Kidney (tissue), 14 donors: ENCODE data around the gene ACADVL. TPM values are rescaled to one million over a fixed set of nuclear protein-coding genes. Genes with fewer than 3 reads are reported as not detected.
A peak's percentile ranks its signal among the peaks of the same experiment; 100 is the strongest.

Experiments
- DNase-seq, 5 donors: peaks; one replicate each; pipeline ENCODE4 v3.0.0-alpha.2; 2013 to 2020
- FAIRE-seq: peaks from 2 replicates; lab custom pipeline; 2012; peaks lifted over from hg19 to GRCh38; lab: Jason Lieb, UNC
- H3K27ac ChIP-seq, 2 donors: one replicate each; pipeline ENCODE4 v1.7.0; 2013; ENCODE audit warnings: low read depth in 2 of 2, low read length in 2 of 2, inconsistent platforms in 1 of 2
- H3K27me3 ChIP-seq: one replicate; pipeline ENCODE4 v1.7.1; 2013; ENCODE audit warnings: low read length, inconsistent platforms; ENCODE audit not compliant: control insufficient read depth, insufficient read depth
- H3K36me3 ChIP-seq, 3 donors: one replicate each; pipeline versions ENCODE4 v1.7.0 to v1.7.1; 2013; ENCODE audit warnings: low read length in 3 of 3, control low read depth in 1 of 3, inconsistent platforms in 1 of 3; ENCODE audit not compliant: insufficient read depth in 3 of 3, control insufficient read depth in 2 of 3
- H3K4me1 ChIP-seq, 3 donors: one replicate each; pipeline versions ENCODE4 v1.7.0 to v1.7.1; 2013; ENCODE audit warnings: low read length in 3 of 3, inconsistent platforms in 1 of 3, low read depth in 1 of 3; ENCODE audit not compliant: control insufficient read depth in 2 of 3, insufficient read depth in 2 of 3
- H3K4me3 ChIP-seq, 3 donors: one replicate each; pipeline versions ENCODE4 v1.7.0 to v1.8.1; 2013; ENCODE audit warnings: low read length in 3 of 3, control low read depth in 1 of 3, inconsistent platforms in 1 of 3
- H3K9ac ChIP-seq, 3 donors: one replicate each; pipeline versions ENCODE4 v1.7.0 to v1.7.1; 2013; ENCODE audit warnings: low read length in 3 of 3, control low read depth in 1 of 3, inconsistent platforms in 1 of 3
- H3K9me3 ChIP-seq, 3 donors: one replicate each; pipeline versions ENCODE4 v1.7.0 to v1.7.1; 2013; ENCODE audit warnings: low read length in 3 of 3, control low read depth in 1 of 3, inconsistent platforms in 1 of 3; ENCODE audit not compliant: control insufficient read depth in 2 of 3, insufficient read depth in 1 of 3
- CTCF ChIP-seq: IDR thresholded peaks from 3 replicates; pipeline ENCODE4 v1.5.1; 2012; ENCODE audit warnings: mild to moderate bottlenecking, moderate library complexity, borderline replicate concordance; ENCODE audit not compliant: insufficient read depth; ENCODE audit errors: extremely low read depth
- intact Hi-C: fragments of 100-400 bp; cut with DNase I; formaldehyde crosslinking; loops from one replicate; pipeline ENCODE4 v1.11.1; 2022
- polyA plus RNA-seq: library from polyadenylated mRNA; stranded (reverse); fragments of 350-450 nt; fragmentation: Illumina TruSeq; extraction: RNeasy Lipid Tissue Mini Kit (QIAGEN cat#74804); gene quantifications from one replicate; pipeline ENCODE4 v1.2.3, GENCODE V29; 2014; ENCODE audit warnings: low read depth, low replicate concordance; ENCODE audit not compliant: insufficient read depth
- total RNA-seq: library from RNA; stranded (reverse); fragmentation: NEBNext Ultra II Directional; extraction: Animal tissue kit (Norgen Biotek cat#: 25700); gene quantifications from one replicate; pipeline ENCODE4 v1.2.1, GENCODE V29; 2021
- donor health status: control.
- donor health status: control.
- donor health status: control.
- donor health status: control.
- donor health status: control.
- donor health status: DM: yes; HTN: yes; CAD: no.
- donor health status: Normal renal cell carcinoma (clear cell type).

ACADVL gene
- total and polyA plus RNA-seq, 2 donors from 2014 or later: 689 to 1,202 TPM

- Histone ChIP-seq H3K4me1 (peaks cover 7 to 39% (median 38%) of the 10 kb centered on the region in 3 donors), H3K4me3 (peak overlapping the region in 2 of 3 donors; percentile 8 to 32), H3K9ac (peak overlapping the region in 2 of 3 donors; percentile 10 to 34), H3K27ac (peak overlapping the region; percentile 43 to 75), H3K9me3 (no peaks in the 10 kb centered on the region), H3K36me3 (peaks cover 0 to 7% (median 4%) of the 10 kb centered on the region in 3 donors), H3K27me3 (no peaks in the 10 kb centered on the region)
- DNase-seq (peak in 1 of 5 donors; percentile 67), FAIRE-seq (no peak)
- no peak for TF ChIP-seq CTCF
- intact Hi-C loops: no loop called here
Measured at GRCh38 chr17:7216242-7217112, 3.3 kb upstream of the ACADVL start.

DNA sequence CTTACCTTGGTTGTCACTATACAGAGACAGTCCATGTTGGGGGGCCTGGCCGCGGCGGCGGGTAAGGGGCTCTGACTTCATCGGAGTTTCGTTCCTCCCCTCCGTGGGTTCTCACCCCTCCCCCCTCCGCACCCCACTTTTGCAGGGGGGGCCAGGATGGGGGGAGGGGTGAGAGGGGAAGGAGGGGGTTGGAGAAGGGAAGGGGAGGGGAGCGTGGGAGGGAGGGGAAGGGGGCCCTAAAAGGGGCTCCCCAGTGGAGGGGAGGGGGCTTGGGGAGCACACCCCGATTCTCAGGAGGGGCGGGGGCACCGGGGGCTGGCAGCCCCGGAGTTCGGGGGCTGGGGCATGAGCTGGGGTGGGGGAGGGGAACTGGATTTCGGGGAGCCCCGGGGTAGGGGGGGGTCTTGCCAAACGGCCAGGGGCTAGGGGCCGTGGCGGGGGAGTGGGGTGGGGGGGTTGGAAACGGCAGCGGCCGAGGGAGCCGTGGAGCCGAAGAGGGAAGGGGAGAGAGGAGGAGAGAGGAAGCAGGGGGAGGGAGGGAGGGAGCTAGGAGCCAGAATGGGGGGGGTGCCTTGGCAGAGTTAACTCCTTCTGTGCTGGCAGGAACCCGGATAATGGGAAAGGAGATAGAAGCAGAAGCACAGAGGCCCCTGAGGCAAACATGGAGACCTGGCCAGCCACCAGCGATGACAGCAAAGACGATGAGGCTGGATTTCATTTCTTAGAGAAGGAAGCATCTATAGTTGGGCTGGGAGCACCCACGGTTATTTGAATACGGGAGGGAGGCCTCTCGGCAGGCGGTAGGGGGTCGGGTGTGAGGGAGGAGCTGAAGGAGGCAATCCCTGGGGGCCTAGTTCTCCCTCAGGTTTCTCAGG, 2.4 kb upstream of the ACADVL start:
- H3K36me3 ChIP-seq: peaks cover 2 to 10% (median 9%) of the 10 kb centered on the region in 3 donors
- no peaks in the 10 kb centered on the region for H3K27me3 ChIP-seq
- peaks cover 7 to 46% (median 44%) of the 10 kb centered on the region in 3 donors for H3K4me1 ChIP-seq
- intact Hi-C loops: no loop called here
- peak overlapping the region; percentile 10 to 55 (median 43) for H3K9ac ChIP-seq
- DNase-seq: peak; percentile 82 to 94 (median 87)
- H3K27ac ChIP-seq: peak overlapping the region; percentile 32 to 75
- FAIRE-seq: no peak
- no peak for TF ChIP-seq CTCF
- H3K4me3 ChIP-seq: peak overlapping the region; percentile 44 to 70 (median 47)
- no peaks in the 10 kb centered on the region for H3K9me3 ChIP-seq

- no peak for TF ChIP-seq CTCF
- peak overlapping the region in 1 of 3 donors; percentile 11 for H3K4me3 ChIP-seq
Measured at GRCh38 chr17:7218166-7218565, 1.6 kb upstream of the ACADVL start.

More at GRCh38 chr17:7218166-7218565, 1.6 kb upstream of the ACADVL start:
- no peaks in the 10 kb centered on the region for H3K9me3 ChIP-seq
- H3K27me3 ChIP-seq: no peaks in the 10 kb centered on the region
- H3K36me3 ChIP-seq: peaks cover 2 to 18% (median 16%) of the 10 kb centered on the region in 3 donors
- no peak overlapping the region for H3K27ac ChIP-seq
- DNase-seq: peak in 1 of 5 donors; percentile 72
- no peak for FAIRE-seq
- peak overlapping the region in 1 of 3 donors; percentile 55 for H3K9ac ChIP-seq
- intact Hi-C loops: no loop called here
- H3K4me1 ChIP-seq: peaks cover 7 to 46% (median 44%) of the 10 kb centered on the region in 3 donors
